AG09309 (cell line): ENCODE results near the gene GRK5.

Experiments
- DNase-seq: peaks from one replicate; pipeline ENCODE4 v3.0.0-alpha.2; 2010; ENCODE audit warnings: low read depth
- H3K4me3 ChIP-seq: 2 replicates; pipeline ENCODE4 v1.5.1; 2011; ENCODE audit warnings: mild to moderate bottlenecking, low read depth, low read length, moderate library complexity; ENCODE audit not compliant: control insufficient read depth
- CTCF ChIP-seq: IDR thresholded peaks from 2 replicates; pipeline ENCODE4 v1.5.1; 2011; ENCODE audit warnings: mild to moderate bottlenecking, low read depth, low read length, inconsistent platforms; ENCODE audit not compliant: insufficient read depth, control insufficient read depth; ENCODE audit errors: missing control alignments

GRK5 gene

GRCh38 chr10:119207713-119208552, 562 bp downstream of the GRK5 start:
- DNase-seq, result no peak
- H3K4me3 ChIP-seq, result peak overlapping the region; percentile 65
- no peak for TF ChIP-seq CTCF

- TF ChIP-seq CTCF, result no peak
- no peak for DNase-seq
- H3K4me3 ChIP-seq, result peak overlapping the region; percentile 65
Measured at GRCh38 chr10:119208553-119208940, 1.2 kb downstream of the GRK5 start.

GRCh38 chr10:119209035-119209735, 1.8 kb downstream of the GRK5 start:
- DNase-seq, result no peak
- peak; percentile 92 for TF ChIP-seq CTCF
- H3K4me3 ChIP-seq, result peak overlapping the region; percentile 65

- no peak for DNase-seq
- TF ChIP-seq CTCF, result no peak
- peak overlapping the region; percentile 65; the same call in 1 of the 2 replicates for H3K4me3 ChIP-seq
Measured at GRCh38 chr10:119209736-119210355, 2.5 kb downstream of the GRK5 start.

GRCh38 chr10:119210633-119211032, 3.3 kb downstream of the GRK5 start:
- no peak for TF ChIP-seq CTCF
- no peak overlapping the region for H3K4me3 ChIP-seq
- no peak for DNase-seq

- no peak for TF ChIP-seq CTCF
- H3K4me3 ChIP-seq, result no peak overlapping the region
Measured at GRCh38 chr10:119211176-119211575, 3.8 kb downstream of the GRK5 start.

More at GRCh38 chr10:119211176-119211575, 3.8 kb downstream of the GRK5 start:
- DNase-seq, result no peak
